Stimulated activated CD4-positive, alpha-beta T cell treated with anti-CD3 and anti-CD28 coated beads, TNF-alpha, amount 100 ng/mL, for 1 hour (primary cell): ENCODE data around the gene EIF3L.

Experiments used
- DNase-seq, 3 donors: peaks; one replicate each; pipeline ENCODE4 v3.0.0-alpha.2; 2020; ENCODE audit warnings: low read depth in 3 of 3, low spot score in 1 of 3

The EIF3L gene

DNA sequence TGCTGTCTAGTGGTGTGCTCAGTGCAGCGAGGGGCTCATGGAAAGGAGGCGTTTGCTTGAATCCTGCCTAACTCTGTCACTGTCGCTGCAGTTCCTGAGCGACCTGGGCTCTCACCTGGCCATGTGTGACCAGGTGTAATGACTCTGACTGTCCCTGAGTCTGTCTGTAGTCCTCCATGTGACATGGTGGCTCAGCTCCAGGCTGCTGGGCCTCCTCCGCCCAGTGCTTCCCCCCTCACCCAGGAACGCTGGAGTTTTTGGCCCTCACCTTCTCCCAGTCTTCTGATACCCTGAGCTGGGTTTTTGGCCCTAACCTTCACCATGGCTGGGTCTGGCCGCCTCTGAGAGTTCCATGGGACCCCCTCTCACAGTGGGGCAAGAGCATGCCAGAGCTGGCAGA is 77.1 kb downstream of the EIF3L start:
- no peak for DNase-seq

DNA sequence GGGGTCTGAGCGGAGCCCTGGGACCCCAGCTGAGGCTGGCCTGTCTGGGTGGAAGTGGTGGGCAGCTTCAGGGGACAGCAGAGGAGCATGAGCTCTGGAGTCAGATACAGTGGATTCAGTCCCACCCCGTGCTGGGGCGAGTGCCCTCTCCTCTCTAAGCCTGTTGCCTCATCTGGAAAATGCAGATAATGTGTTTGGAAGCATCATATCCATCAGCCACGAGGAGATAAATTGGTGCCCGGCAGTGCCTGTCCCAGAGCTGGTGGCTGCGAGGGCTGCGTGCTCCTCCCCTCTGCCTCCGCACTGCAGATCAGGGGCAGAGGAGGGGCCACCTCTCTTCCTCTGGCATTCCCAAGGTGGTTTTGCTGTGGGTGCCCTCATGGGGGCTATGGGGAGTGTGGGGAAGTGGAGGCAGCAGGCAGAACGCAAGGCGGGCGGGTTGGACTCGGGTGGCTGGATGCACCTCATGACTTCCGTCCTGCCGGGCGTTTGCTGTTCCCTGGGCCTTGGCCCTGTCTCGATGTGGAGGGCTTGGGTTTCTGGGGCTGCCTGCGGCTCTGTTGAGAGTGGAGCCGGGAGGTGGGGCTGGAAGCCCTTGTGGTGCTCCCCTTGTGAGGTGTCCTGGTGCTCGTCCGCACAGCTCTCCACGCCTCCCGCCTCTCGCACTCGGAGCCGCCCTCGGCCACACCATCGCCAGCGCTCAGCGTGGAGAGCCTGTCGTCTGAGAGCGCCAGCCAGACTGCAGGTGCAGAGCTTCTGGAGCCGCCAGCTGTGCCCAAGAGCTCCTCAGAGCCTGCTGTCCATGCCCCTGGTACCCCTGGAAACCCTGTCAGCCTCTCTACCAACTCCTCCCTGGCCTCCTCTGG is 77.8 kb downstream of the EIF3L start:
- no peak for DNase-seq

DNA sequence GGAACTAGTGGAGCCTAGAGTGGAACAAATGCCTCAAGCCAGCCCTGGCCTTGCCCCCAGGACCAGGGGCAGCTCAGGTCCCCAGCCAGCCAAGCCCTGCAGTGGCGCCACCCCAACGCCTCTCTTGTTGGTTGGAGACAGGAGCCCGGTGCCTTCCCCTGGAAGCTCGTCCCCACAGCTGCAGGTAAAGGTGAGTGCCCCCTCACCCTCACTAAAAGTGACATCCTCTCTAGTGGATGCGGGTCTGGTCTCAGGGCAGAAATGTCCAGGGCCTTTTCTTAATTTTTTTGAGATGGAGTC is 78.4 kb downstream of the EIF3L start:
- DNase-seq: no peak

DNA sequence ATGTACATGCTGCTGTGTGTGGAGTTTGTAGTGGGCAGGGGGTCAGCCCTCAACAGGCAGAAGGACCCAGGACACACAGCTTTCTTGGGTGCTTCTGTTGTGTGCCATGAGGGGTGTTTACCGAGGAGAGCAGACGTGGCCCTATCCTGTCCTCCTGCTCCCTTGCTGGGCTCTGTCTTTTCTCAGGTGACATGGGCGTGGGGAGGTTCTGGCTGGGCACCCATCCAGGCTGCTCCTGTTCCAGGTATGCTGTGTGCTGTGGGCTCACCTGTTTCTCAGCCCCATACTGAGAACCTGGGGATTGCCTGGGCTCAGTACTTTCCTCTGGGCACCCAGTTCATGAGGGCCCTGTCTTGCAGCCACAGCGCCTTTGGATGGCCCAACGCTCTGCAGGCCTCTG is 80.2 kb downstream of the EIF3L start:
- DNase-seq: no peak

DNA sequence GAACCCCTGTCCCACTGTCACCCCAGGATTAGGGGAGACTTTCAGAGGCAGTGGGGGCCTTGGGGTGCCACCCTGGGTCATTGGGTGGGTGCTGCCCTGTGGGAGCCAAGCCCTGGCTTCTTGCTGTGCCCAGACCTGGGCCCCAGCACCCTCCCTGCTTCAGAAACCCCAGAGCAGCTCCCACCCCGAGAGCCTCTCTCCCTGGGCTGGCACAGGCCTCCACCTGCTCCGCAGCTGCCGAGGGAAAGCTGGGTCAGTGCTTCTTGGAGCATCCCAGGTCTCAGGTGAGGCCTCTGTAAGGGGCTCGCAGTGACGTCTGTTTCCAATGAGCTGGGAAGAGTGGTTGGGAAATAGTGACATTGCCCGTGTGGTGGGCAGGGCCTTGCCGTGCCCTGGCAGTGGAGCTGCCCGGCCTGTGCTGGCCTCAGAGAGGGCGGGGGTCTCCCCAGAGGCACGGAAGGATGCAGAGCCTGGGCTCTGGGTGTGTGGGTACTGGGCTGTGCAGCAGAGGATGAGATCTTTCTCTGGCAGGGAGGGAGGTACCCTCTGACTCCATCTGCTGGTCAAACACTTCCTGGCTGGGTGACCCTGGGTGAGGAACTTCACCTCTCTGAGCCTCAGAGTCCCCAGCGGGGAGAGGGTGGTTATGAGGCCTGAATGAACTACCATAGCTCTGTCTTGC is 81.2 kb downstream of the EIF3L start:
- no peak for DNase-seq

DNA sequence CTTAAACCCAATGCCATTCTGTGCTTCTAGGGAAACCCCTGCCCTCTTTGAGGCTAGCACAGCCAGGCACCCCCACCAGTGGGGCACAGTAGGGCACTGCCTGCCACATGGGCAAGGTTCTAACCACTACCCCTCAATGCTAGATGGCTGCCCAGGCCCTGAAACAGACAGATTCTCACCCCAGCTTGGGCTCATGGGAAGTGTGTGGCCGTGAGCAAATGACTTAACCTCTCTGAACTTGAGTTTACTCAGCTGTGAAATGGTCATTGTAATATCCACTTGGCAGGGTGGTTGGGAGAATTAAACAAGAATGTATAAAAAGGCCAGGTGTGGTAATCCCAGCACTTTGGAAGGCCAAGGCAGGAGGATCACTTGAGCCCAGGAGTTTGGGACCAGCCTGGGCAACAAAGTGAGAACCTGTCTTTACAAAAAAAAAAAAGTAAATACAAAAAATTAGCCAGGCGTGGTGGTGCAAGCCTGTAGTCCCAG is 81.8 kb downstream of the EIF3L start:
- DNase-seq: no peak

DNA sequence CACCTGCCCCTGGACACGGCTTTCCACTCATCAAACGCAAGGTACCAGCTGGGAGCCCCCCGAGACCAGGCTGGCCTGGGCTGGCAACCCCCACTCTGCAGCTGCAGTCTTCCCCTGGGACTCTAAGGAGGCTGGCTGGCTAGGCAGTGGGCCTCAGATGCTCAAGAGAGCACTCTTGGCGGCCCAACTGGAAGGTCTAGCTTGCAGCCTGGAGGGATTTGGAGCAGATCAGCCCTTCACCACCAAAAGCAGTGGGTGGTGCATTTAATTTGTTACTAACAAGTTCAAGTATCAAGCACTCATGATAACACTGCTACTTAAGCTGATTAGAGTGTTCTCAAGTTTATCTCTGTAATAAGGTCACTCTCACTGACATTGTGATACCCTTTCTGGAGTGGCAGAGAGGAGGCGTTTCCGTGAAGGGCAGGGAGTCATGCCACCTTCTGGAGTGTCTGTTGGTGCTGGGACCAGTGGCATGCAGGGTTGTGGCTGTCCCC is 82.7 kb downstream of the EIF3L start:
- DNase-seq: no peak

DNA sequence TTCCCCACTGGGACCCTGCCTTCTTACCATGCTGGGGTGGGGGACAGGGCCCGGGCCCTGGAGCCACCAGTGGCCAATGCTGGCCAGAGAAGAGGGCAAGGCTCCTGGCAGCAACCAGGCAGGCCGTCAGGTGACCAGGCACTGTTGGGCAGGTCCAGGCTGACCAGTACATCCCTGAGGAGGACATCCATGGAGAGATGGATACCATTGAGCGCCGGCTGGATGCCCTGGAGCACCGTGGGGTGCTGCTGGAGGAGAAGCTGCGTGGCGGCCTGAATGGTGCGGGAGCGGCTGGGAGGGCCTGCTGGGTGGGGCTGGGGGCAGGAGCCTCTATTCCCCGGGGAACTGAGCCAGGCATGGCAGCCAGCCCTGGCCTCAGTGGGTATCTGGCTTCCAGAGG is 83.2 kb downstream of the EIF3L start:
- DNase-seq: no peak

DNA sequence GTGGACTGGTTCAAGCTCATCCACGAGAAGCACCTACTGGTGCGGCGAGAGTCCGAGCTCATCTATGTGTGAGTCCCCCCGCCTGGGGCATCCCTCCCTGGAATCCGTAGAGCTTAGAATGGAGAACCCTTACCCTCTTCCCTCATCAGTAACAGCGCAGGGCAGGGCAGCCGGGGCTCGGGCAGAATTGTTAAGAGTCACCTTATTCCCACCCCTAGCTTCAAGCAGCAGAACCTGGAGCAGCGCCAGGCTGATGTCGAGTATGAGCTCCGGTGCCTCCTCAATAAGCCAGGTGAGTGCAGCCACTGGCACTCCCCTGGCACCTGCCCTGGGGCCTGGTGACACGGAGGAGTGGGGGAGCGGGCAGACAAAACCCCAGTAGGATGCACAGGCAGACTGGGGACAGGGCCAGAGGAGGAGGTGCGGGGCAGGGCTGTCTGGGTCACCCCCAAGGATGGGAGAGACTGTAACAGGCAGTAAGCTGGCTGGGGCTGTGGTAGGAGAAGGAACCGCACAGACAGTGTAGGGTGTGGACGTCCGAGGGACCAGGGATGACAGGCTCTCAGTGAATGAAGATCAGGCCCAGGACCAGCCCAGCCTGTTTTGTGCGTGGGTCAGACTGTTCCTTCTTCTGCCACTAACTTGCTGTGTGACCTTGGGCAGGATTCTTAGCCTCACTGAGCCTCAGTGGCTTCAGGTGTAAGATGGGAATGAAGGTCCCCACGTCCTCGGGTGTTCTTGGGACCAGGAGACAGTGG is 83.8 kb downstream of the EIF3L start:
- no peak for DNase-seq

DNA sequence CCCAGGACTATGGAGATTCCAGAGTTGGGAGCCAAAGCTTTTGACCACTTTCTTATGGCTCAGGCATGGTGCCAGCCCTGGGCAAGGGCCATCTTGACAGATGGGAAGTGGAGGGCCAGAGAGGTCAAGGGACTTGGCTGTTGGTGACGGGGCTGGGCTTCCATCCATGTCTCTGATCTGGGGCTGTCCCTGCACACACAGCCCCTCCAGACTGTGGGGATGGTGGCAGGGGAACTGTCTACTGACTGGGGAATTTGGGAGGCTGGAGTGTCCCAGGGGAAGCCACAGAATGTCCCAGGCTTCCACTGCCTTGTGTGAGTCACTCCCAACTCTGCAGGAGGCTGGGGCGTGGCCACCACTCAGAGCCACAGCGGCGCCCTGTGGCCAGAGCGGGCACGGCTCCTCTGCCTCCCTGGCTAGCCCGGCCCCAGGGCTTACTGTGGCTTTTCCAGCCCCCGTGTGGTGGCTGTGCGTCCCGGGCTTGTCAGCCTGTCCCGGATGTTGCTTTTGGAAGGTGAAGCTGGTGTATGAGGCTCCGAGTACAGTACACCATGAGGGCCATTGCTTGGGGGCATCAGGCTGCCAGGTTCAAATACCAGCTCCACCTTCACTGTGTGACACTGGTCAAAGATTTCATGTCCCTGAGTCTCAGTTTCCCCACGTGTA is 84.6 kb downstream of the EIF3L start:
- DNase-seq: peak; percentile 55 to 72 (median 58)
